ENCODE results near the gene KRT74.

GRCh38 chr12:52524898-52525591 lies 48.6 kb downstream of the KRT74 start:
- TF ChIP-seq EZH2 (IDR thresholded peaks at IDR 0.05; ENCODE audit: low read depth) (no peak), CTCF (conservative IDR thresholded peaks at IDR 0.05) (no peak)

All from PC-9 (cell line).